Activated CD4-positive, alpha-beta T cell treated with anti-CD3 and anti-CD28 coated beads, Interleukin-2, amount 50 U/mL, for 1 hour (primary cell): ENCODE results near the gene TNS3.

Experiments used
- DNase-seq: peaks from one replicate; pipeline ENCODE4 v3.0.0-alpha.2; 2020

TNS3 gene

GRCh38 chr7:47502240-47502877, 79.6 kb downstream of the TNS3 start:
- DNase-seq: no peak

GRCh38 chr7:47501406-47501805, 80.5 kb downstream of the TNS3 start:
- DNase-seq: no peak

DNA sequence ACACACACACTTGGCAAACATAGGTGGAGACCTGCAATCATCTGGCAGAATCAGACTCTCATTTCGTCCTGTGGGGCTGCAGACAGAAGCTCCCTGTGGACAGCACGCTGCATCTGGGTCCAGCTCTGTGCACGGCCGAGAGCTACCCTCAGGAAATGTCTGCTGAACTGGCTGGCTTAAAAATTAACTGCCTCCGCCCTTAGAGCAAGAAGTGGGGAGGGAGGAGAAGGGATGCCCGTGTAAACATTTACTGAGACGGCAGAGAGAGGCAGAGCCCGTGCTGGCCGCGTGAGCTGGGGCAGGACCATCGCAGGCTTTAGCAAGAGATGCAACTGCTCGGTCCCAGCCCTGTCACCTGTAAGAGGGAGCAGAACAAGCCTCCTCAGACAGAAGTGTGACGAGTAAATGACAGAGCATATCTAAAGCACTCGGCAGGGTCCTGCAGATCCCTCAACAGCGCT, 81.8 kb downstream of the TNS3 start:
- no peak for DNase-seq

DNA sequence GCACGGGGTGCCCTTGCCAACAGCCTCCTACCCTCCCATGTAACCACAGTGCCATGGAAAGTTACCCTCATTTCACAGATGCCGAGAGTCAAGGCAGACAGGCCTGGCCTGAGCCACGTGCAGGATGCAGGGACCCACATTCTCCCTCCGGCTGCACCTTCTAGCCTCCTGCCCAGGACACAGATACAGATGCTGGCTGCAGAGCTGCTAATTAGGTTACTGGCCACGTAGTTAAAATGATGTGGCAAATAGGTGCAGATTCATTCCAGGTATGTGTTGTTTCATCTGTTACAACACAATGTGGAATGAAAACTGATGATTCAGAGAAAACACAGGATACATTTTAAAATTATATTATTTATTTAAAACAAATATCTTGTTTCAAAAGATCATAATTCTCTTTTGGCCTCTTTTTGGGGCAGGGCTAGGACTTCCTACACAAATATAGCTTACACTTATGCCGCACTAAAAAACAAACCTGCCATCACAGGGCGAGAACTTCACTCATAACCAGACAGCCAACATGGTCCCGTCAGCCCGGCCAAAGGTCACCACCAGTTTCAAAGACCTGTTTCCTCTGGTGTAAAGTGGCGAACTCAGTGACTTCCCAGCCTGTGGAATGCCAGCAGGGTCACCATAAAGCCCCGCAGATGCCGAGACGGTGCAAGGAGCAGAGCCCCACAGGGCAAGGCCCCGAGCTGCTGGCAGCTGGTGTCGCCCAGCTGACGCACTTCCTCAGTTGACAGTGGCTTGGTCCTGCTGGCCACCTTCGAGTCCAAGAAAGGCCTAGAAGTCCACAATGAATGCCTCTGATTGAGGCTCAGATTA, 83.5 kb downstream of the TNS3 start:
- DNase-seq: no peak

- DNase-seq: no peak
Observed at GRCh38 chr7:47497367-47498096, 84.4 kb downstream of the TNS3 start.

DNA sequence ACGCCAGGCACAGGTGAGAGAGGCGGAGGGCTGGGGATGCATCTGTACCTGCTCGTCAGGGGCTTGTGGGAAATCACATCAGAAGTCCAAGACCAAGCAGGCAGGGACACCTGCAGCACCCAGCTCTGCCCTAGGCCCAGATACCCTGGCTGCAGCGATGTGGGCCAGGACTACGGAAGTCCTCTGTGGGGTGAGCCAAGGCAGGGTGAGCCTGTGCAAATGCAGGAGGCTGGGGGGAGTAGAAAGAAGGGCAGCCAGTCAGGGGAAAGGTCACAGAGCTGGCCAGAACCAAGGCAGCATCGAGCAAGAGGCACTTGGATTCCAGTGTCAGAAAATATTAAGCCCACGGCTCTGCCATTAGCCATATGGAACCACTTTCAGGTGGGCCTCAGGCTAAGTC, 85.2 kb downstream of the TNS3 start:
- DNase-seq: no peak

- DNase-seq: no peak
Observed at GRCh38 chr7:47496056-47496665, 85.8 kb downstream of the TNS3 start.

GRCh38 chr7:47493976-47494911, 87.7 kb downstream of the TNS3 start:
- DNase-seq: no peak

DNA sequence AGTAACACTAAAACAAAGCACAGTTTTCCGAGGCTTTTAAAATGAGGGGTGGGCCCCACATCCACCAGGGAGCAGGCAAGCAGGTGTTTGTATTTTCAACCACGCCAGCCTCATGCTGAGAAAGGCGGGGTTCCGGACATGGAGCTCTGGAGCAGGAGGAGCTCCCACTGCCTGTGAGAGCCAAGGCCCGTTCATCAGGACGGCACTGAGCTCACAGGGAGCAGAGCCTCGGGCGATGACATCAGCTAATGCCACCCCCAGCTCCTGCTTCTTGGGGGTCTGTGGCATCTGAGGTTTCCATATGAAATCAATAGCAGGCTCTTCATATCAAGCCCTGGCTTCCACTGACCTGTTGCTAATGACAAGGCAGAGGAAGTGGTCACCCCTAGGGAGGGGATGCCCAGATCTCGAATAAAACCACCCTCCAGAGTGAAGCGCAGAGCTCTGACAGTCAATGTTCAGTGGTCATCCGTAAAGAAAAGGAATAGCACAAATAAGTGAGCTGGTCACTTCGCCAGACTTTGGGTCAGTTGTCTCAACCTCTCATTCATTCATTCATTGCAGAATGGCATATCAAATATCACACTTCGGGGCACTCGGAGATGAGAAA, 89.1 kb downstream of the TNS3 start:
- DNase-seq: no peak

DNA sequence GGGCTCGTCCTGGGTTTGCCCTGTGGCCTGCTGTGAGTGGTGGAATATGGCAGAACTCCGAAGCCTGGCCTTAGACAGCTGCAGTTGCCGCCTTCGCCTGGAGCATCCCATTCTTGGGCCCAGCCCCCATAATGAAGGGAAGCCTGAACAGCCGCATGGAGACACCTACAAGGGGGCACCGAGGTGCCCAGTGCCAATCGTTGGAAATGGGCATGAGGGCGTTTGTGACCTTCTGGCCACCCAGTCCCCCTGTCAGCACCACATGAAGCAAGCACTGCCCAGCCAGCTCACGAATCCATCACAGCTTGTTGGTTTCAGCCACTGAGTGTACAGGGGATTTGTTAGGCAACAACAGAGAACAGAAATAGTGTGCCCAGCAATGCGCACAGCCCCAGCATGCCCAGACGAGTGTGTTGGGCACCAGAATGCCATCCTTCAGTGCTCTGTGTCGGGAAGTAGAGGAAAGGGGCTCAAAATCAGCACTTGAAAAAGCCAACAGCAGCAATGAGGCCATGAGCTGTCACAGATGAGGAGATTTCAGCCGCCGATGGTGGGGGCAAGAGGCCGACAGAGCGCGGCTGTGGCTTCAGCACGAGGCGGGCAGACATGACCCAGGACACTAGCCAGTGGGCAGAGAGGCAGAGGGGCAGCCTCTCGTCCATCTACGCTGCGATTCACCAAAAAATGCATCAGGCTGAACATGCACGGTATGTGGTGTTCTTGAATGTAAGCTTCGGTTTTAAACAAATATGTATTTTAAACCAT, 91.2 kb downstream of the TNS3 start:
- no peak for DNase-seq

DNA sequence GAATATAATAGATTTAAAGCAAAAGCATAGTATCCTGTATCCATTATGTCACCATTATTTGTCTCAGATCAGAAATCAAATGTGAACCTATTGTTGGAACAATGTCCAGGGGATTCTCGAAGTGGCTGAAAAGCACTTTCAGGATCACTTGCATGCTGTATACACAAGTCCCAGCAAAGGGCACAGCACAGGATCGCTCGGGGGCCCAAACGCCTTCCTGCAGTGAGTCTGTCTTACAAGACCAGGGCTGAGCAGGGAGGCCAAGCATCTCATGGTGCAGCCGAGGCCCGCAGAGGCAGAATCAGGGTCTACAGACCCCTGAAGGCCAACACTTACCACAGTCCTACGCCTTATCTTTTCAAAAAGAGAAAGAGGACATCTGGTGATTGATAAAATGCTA, 92.3 kb downstream of the TNS3 start:
- no peak for DNase-seq

DNA sequence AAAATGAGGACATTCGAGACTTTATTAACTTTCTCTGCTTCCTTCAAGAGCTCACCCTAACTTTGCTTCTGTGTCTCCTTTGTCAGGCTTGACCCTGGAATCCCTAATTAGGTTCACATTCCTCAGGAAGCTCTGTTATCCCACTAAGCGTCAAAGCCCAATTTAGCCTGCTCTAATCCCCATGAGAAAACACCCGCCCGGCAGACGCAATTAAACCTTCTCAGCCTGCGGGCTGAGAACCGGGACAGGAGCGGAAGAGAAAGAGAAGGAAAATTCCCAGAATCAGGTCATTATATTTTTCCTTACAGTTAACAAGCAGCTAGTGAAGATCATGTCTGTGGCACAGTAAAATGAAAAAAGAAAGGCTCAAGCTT, 93.0 kb downstream of the TNS3 start:
- no peak for DNase-seq

DNA sequence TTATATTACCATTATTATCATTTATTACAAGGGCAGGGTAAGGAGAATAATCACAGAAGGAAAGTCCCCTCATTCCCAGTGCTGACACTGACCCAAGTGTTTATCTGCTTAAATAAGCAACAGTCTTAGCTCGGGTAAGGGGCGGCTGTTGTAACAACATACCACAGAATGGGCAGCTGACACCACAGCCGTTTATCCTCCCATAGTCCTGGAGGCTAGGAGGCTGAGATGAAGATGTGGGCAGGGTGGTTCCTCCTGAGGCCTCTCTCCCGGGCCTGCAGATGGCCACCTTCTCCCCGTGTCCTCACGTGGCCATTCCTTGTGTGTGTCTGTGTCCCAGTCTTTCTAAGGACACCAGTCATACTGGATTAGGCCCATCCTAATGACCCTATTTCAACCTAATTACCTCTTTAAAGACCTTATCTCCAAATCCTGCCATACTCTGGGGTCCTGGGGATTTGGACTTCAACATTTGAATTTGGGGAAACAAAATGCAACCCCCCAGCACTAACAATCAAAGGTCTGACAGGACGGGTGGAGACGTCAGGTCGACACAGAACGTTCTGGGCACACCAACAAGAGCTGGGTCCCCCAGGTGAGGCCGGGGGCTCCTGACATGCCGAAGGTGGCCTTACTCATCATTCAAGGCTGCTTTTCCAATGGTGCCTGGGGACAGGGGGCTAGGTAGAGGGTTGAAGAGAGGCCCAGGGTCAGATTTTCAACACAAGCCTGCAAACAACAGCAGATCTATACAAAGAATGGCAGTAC, 93.5 kb downstream of the TNS3 start:
- no peak for DNase-seq

GRCh38 chr7:47485640-47486435, 96.1 kb downstream of the TNS3 start:
- no peak for DNase-seq

- DNase-seq: no peak
Observed at GRCh38 chr7:47484923-47485639, 96.8 kb downstream of the TNS3 start.

- no peak for DNase-seq
Observed at GRCh38 chr7:47484457-47484856, 97.5 kb downstream of the TNS3 start.

DNA sequence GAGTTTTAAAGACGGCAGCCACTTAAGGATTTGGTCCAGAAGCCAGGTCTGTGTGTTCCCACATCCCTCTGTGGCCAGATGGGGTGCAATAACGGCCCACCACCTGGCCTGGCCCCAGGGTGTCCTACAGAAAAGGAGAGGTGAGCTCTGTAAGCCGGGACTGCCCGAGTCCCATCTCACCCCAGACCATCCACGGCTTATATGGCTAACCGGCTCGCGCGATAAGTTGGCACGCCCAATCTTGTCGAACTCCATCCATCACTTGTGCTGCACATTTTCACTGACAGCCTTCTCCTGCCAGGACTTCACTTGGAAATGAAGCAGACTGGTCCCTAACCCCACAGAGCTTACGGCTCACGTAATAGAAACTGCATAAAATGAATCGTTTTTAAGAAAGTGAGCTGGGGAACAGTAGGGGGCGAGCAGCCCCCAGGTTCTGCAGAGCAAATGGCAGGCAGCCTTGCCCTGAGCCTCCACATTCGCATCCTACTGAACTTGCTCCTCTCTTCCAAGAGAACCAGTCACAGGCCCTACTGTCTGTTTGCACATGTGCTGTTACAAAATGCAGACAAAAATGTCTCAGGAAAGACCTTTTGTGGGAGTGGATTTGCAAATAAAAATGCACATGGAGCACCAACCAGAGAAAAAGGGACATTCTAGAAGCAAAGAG, 98.2 kb downstream of the TNS3 start:
- no peak for DNase-seq
